ENCODE results near the gene NT5DC3. TPM values are rescaled to one million over a fixed set of nuclear protein-coding genes. Genes with fewer than 3 reads are reported as not detected.

Gene NT5DC3
- total RNA-seq, 1 donor from 2014 or later, result 5.2 TPM

DNA sequence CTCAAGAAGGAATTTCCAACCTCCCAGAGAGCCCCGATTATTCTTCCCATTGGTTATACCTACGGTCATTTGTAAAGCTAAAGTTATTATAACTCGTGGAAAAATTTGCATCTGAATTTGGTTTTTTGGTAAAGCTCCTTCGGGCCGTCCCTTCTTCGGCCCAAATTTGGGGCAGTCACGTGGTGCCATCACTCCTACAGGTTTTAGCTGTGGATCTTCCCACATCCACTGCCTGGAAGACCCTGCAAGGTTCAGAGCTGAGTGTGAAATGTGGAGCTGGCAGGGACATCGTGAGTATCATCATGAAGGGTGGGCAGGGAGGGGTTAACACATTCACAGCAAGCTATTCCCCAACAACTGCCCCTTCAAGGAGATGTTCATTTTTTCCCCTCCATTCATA is 105.7 kb downstream of the NT5DC3 start:
- no peaks in the 10 kb centered on the region for H3K27me3 ChIP-seq
- intact Hi-C loops (cut with DNase I), result no loop called here
- no peak overlapping the region for H3K4me3 ChIP-seq
- no peaks in the 10 kb centered on the region for H3K36me3 ChIP-seq
- no peak for DNase-seq (ENCODE audit: extremely low spot score in 2 of 2)
- H3K9me3 ChIP-seq, result no peaks in the 10 kb centered on the region
- H3K27ac ChIP-seq, result no peak overlapping the region
- no peaks in the 10 kb centered on the region for H3K4me1 ChIP-seq
- TF ChIP-seq POLR2AphosphoS5 (IDR thresholded peaks at IDR 0.05; ENCODE audit: insufficient read depth in 1 of 2, low read depth in 1 of 2), result no peak

DNA sequence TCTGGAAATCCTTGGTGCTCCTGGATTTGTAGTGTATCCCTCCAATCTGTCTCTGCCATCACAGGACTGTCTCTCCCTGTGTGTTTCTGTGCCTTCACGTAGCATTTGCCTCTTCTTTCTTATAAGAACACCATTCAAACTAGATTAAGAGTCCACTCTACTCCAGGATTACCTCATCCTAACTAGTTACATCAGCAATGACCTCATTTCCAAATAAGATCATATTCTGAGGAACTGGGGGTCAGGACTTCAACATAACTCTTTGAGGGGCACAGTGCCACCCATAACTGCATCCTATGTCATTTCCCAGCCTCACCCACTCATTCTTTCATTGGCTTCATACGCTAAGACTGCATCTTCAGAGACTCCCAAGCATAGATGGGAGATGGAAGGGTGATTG is 106.2 kb downstream of the NT5DC3 start:
- TF ChIP-seq POLR2AphosphoS5 (IDR thresholded peaks at IDR 0.05; ENCODE audit: insufficient read depth in 1 of 2, low read depth in 1 of 2) (no peak), POLR2A (IDR thresholded peaks at IDR 0.05) (no peak)
- TF ChIP-seq, protein P1, sequence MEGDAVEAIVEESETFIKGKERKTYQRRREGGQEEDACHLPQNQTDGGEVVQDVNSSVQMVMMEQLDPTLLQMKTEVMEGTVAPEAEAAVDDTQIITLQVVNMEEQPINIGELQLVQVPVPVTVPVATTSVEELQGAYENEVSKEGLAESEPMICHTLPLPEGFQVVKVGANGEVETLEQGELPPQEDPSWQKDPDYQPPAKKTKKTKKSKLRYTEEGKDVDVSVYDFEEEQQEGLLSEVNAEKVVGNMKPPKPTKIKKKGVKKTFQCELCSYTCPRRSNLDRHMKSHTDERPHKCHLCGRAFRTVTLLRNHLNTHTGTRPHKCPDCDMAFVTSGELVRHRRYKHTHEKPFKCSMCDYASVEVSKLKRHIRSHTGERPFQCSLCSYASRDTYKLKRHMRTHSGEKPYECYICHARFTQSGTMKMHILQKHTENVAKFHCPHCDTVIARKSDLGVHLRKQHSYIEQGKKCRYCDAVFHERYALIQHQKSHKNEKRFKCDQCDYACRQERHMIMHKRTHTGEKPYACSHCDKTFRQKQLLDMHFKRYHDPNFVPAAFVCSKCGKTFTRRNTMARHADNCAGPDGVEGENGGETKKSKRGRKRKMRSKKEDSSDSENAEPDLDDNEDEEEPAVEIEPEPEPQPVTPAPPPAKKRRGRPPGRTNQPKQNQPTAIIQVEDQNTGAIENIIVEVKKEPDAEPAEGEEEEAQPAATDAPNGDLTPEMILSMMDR (IDR thresholded peaks at IDR 0.05), result no peak
- Histone ChIP-seq H3K4me3 (no peak overlapping the region), H3K36me3 (no peaks in the 10 kb centered on the region), H3K27ac (no peak overlapping the region), H3K4me1 (no peaks in the 10 kb centered on the region), H3K9me3 (no peaks in the 10 kb centered on the region), H3K27me3 (no peaks in the 10 kb centered on the region)
- DNase-seq (ENCODE audit: extremely low spot score in 2 of 2), result no peak
- intact Hi-C loops (cut with DNase I), result no loop called here

DNA sequence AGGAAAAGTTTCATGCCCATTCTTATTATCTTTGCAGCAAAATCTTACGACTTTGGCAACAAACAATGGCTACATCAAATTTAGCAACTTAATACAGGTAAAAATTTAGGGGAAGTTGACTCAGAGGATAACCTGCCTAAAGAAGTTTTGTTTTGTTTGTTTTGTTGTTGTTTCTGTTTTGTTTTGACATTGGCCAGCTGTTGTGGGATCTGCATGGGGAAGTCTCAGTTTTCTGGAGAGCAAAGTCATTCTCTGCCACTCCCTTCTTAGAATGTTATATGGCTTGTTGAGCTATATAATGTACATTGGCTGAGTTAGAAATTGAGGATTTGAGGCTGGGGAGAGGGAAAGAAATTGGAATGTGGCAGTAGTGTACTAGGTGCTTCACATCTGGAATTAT is 109.5 kb downstream of the NT5DC3 start:
- Histone ChIP-seq H3K4me3 (no peak overlapping the region), H3K36me3 (no peaks in the 10 kb centered on the region), H3K27ac (no peak overlapping the region), H3K27me3 (no peaks in the 10 kb centered on the region), H3K9me3 (no peaks in the 10 kb centered on the region), H3K4me1 (no peaks in the 10 kb centered on the region)
- intact Hi-C loops (cut with DNase I), result no loop called here
- TF ChIP-seq POLR2AphosphoS5 (IDR thresholded peaks at IDR 0.05; ENCODE audit: insufficient read depth in 1 of 2, low read depth in 1 of 2), result no peak
- TF ChIP-seq POLR2A (IDR thresholded peaks at IDR 0.05), result no peak
- TF ChIP-seq, protein P1 (IDR thresholded peaks at IDR 0.05), result no peak
- DNase-seq (ENCODE audit: extremely low spot score in 2 of 2), result no peak

DNA sequence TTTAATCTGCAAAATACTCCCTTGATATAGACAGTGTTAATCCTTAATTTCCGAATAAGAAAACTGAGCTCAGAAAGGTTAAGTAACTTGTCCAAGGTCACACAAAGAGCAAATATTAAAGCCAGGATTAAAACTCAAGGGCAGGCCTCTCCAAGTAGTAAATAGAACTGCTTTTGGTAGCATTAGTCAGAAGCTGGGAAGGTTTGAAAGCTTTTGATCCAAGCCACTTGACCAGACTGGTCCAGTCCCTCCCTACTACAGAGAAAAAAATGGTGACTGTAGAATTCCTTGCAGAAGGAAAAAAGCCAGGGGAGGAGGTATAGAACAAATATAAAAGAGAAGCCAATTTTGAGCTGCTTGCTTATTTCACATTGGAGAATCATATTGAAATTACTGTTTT is 111.5 kb downstream of the NT5DC3 start:
- DNase-seq (ENCODE audit: extremely low spot score in 2 of 2), result no peak
- no peaks in the 10 kb centered on the region for H3K36me3 ChIP-seq
- TF ChIP-seq POLR2A (IDR thresholded peaks at IDR 0.05), result no peak
- TF ChIP-seq, protein P1 (IDR thresholded peaks at IDR 0.05), result no peak
- TF ChIP-seq POLR2AphosphoS5 (IDR thresholded peaks at IDR 0.05; ENCODE audit: insufficient read depth in 1 of 2, low read depth in 1 of 2), result no peak

DNA sequence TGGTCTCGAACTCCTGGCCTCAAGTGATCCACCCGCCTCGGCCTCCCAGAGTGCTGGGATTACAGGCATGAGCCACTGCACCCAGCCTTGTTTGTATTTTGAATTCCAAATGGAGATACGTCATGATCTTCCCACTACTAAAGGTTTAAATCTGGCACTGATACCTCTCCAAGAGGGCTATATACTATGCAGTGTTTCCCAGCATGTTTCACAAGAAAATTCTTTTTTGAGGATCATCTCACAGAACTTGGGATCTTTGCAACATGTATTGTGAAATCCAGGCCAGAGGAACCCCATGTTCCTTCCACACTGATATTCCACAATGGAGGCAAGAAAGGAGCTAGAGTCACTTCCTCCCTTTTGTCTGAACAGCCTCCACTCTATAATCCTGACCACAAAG is 112.7 kb downstream of the NT5DC3 start:
- H3K4me1 ChIP-seq, result no peaks in the 10 kb centered on the region
- H3K9me3 ChIP-seq, result no peaks in the 10 kb centered on the region
- H3K36me3 ChIP-seq, result no peaks in the 10 kb centered on the region
- no peak overlapping the region for H3K4me3 ChIP-seq
- DNase-seq (ENCODE audit: extremely low spot score in 2 of 2), result no peak
- TF ChIP-seq, protein P1 (IDR thresholded peaks at IDR 0.05), result no peak
- no peak for TF ChIP-seq POLR2AphosphoS5 (IDR thresholded peaks at IDR 0.05; ENCODE audit: insufficient read depth in 1 of 2, low read depth in 1 of 2)
- TF ChIP-seq POLR2A (IDR thresholded peaks at IDR 0.05), result no peak
- H3K27ac ChIP-seq, result no peak overlapping the region
- H3K27me3 ChIP-seq, result no peaks in the 10 kb centered on the region
- intact Hi-C loops (cut with DNase I), result no loop called here

More for the DNA sequence above, 111.5 kb downstream of the NT5DC3 start:
- H3K27ac ChIP-seq, result no peak overlapping the region
- H3K4me1 ChIP-seq, result no peaks in the 10 kb centered on the region
- no peaks in the 10 kb centered on the region for H3K27me3 ChIP-seq
- no peaks in the 10 kb centered on the region for H3K9me3 ChIP-seq
- intact Hi-C loops (cut with DNase I), result no loop called here
- H3K4me3 ChIP-seq, result no peak overlapping the region
